Fibroblast of the aortic adventitia (primary cell): ENCODE data around the gene AP2M1. TPM values are rescaled to one million over a fixed set of nuclear protein-coding genes. Genes with fewer than 3 reads are reported as not detected.
A peak's percentile ranks its signal among the peaks of the same experiment; 100 is the strongest.

Experiments used
- DNase-seq: peaks from one replicate; pipeline ENCODE4 v3.0.0-alpha.2; 2010; ENCODE audit warnings: low read depth
- H3K4me3 ChIP-seq: 2 replicates; pipeline ENCODE4 v1.5.1; 2011; ENCODE audit warnings: low read depth, mild to moderate bottlenecking, control low read depth, low read length, moderate library complexity
- total RNA-seq: library from RNA; depleted of rRNA; stranded (reverse); fragments of >200 nt; gene quantifications from 2 replicates; pipeline ENCODE4 v1.2.3, GENCODE V29; 2012; ENCODE audit warnings: low replicate concordance
- TF ChIP-seq, protein P1 (sequence below): IDR thresholded peaks from 2 replicates; pipeline ENCODE4 v1.5.1; 2011; ENCODE audit warnings: mild to moderate bottlenecking, low read length, control low read depth, inconsistent platforms; ENCODE audit not compliant: insufficient read depth

AP2M1 gene
- total RNA-seq, 1 donor = 380 TPM

DNA sequence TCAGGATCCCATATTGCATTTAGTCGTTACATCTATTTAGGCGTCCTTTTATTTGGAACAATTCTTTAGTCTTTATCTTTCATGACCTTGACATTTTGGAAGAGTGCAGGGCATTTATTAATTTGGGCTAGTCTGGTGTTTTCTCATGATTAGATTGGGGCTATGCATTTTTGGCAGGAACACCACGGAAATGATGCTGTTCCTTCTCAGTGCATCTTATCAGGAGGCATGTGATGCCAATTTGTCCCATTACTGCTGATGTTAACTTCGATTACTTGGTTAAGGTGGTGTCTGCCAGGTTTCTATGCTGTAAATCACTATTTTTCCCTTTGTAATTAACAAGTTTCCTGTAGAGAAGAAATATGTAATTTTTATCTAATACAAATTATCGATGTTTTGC lies 36.6 kb downstream of the AP2M1 start:
- no peak for DNase-seq
- TF ChIP-seq, protein P1, sequence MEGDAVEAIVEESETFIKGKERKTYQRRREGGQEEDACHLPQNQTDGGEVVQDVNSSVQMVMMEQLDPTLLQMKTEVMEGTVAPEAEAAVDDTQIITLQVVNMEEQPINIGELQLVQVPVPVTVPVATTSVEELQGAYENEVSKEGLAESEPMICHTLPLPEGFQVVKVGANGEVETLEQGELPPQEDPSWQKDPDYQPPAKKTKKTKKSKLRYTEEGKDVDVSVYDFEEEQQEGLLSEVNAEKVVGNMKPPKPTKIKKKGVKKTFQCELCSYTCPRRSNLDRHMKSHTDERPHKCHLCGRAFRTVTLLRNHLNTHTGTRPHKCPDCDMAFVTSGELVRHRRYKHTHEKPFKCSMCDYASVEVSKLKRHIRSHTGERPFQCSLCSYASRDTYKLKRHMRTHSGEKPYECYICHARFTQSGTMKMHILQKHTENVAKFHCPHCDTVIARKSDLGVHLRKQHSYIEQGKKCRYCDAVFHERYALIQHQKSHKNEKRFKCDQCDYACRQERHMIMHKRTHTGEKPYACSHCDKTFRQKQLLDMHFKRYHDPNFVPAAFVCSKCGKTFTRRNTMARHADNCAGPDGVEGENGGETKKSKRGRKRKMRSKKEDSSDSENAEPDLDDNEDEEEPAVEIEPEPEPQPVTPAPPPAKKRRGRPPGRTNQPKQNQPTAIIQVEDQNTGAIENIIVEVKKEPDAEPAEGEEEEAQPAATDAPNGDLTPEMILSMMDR = no peak
- H3K4me3 ChIP-seq = no peak overlapping the region

DNA sequence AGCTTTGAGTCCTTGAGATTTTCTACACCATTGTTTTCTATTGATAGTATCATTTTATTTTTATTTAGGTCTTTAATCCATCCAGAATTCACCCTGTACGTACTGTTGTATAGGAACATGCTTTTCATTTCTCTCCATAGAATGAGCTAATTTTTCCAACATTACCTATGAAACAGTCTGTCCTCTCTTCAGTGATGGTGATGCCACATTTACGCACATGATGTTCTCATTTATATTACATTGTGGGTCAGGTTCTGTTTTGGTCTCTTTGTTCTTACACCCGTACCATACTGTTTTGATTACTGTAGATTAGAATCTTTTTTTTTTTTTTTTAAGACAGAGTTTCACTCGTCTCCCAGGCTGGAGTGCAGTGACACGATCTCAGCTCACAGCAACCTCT lies 37.1 kb downstream of the AP2M1 start:
- H3K4me3 ChIP-seq = no peak overlapping the region
- DNase-seq = no peak
- TF ChIP-seq, protein P1 = no peak

DNA sequence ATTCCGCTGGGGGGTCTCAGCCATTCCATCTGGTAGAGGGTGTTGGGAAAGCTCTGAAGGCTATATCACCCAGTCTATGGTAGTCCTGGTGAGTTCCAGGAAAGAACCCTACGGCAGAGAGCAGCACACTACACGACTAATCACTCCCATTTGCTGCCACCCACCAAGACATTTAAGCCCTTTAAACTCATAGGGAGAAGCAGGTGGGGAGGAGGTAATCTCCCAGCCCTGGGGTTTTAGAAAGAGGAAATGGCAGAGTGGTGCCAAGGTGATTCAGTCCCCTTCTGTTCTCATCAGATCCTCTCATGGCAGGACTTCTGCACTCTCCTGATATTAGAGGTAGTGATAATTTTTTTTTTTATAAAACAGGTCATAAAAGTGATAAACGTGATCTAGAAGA lies 44.2 kb downstream of the AP2M1 start:
- no peak overlapping the region for H3K4me3 ChIP-seq
- DNase-seq = no peak
- TF ChIP-seq, protein P1 = no peak

DNA sequence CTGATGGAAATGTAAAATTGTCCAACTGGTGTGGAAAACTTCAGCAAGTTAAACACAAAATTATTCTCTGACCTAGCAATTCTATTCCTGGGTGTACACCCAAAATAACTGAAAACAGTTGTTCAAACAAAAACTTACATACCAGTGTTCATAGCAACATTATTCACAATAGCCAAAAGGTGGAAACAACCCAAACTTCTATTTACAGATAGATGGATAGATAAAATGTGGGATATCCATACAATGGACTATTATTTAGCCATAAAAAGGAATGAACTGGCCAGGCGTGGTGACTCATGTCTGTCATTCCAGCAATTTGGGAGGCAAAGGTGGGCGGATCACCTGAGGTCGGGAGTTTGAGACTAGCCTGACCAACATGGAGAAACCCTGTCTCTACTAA lies 47.9 kb downstream of the AP2M1 start:
- TF ChIP-seq, protein P1 = no peak
- DNase-seq = peak; percentile 64
- H3K4me3 ChIP-seq = no peak overlapping the region

DNA sequence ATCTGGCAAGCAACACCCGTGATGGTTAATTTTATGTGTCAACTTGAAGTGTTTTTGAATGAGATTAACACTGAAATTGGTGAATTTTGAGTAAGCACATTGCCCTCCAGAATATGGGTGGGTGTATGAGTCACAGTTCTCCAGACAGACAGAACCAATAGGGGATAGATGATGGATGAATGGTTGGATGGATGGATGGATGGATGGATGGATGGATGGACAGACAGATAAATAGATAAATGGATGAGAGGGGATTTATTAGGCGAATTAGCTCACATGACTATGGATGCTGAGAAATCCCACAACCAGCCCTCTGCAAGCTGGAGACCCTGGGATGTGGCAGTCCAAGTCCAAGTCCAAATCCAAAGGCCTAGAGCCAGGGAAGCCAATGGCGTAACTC lies 49.3 kb downstream of the AP2M1 start:
- no peak overlapping the region for H3K4me3 ChIP-seq
- TF ChIP-seq, protein P1 = no peak
- no peak for DNase-seq

DNA sequence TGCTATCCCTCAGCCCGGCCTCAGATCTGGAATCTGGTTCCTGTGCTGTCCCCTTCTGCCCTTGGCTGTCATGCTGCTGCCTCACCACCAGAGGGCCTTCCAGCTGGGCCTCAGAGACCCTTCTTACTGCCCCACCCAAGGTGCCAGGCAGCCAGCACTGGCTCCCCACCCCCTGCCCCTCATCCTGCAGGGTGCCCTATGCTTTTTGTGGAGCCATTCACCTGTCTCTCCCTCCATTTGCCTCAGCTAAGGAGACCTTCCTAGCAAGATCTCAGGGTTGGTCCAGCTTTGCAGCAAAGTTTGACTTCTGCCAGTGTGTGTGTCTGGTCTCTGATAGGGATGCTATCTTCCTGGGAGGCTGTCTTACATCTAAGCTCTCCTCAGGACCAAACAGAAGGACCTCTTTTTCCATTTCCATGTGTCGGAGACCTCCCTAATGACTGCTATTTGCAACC lies 52.9 kb downstream of the AP2M1 start:
- no peak for DNase-seq
- TF ChIP-seq, protein P1 = peak; percentile 91
- H3K4me3 ChIP-seq = no peak overlapping the region
